ENCODE measurements around the gene LOC128125822.
A peak's percentile ranks its signal among the peaks of the same experiment; 100 is the strongest.
"Not testable (repeated sequence)": the region's sequence is repeated elsewhere in the genome, so short reads cannot be mapped to it uniquely, and the experiment has no call there.

Gene LOC128125822

DNA sequence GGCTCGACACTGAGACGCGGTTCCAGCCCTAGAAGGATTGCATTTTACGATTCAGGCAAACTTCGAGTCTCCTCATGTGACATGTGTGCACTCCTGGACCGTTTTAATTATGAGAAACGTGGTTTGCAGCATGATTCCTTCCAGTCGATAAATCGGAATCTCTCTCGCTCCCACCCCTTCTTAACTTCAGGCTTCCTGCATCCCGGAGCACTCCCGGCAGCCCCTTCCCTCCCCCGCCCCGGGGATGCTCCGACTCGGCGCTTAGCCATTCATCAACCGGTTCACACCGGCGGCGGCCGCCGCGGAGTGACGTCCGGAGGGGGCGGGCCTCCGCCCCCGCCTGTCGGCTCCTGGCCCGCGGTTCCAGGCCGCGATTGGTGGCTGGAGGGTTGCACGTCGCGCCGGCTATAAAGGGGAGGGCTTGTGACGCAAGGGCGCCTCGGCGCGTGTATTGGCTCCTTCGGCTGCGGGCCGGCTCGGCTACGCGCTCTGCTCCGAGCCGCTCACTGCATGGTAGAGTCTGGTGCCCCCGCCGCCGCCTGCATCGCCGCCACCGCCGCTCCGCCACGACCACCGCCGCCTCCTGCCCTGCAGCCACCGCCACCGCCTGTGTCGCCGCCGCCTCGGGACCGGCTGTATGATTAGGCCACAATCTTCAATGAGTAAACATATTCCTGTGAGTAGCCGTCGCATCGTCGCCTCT, at the start of gene LOC128125822, which contains the start of gene PTP4A1:
Gene LOC128125822, plus strand, starts transcription at position 437 of the 703 bp plus-strand sequence.
Gene PTP4A1, plus strand, starts transcription at position 437 of the 703 bp plus-strand sequence. CDS start 4,401 bp downstream, outside the sequence.
- peak; percentile 97 for DNase-seq

DNA sequence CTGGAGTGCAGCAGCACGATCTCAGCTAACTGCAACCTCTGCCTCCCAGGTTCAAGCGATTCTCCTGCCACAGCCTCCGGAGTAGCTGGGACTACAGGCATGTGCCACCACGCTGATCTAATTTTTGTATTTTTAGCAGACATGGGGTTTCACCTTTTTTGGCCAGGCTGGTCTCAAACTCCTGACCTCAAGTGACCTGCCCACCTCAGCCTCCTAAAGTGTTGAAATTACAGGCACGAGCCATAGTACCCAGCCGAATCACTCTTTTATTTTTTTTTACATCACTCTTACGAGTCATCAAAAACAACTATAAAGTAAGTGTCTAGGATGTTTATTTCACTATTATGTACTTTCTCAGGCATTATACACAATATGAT, 49.4 kb upstream of the LOC128125822 start:
- DNase-seq, result not testable (repeated sequence)

DNA sequence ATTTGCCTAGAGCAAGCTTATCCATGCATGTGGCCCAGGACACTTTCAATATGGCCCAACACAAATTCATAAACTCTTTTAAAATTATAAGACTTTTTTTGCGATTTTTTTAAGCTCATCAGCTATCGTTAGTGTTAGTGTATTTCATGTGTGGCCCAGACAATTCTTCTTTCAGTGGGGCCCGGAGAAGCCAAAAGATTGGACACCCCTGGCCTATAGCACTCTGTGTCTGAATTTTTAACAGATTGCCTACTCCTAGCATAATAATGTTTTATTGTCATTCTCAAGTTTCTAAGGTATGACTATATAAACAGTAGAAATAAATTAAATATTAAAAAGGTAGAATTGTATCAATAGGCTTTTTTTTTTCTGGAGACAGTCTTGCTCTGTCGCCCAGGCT, 48.6 kb upstream of the LOC128125822 start:
- DNase-seq, result no peak

DNA sequence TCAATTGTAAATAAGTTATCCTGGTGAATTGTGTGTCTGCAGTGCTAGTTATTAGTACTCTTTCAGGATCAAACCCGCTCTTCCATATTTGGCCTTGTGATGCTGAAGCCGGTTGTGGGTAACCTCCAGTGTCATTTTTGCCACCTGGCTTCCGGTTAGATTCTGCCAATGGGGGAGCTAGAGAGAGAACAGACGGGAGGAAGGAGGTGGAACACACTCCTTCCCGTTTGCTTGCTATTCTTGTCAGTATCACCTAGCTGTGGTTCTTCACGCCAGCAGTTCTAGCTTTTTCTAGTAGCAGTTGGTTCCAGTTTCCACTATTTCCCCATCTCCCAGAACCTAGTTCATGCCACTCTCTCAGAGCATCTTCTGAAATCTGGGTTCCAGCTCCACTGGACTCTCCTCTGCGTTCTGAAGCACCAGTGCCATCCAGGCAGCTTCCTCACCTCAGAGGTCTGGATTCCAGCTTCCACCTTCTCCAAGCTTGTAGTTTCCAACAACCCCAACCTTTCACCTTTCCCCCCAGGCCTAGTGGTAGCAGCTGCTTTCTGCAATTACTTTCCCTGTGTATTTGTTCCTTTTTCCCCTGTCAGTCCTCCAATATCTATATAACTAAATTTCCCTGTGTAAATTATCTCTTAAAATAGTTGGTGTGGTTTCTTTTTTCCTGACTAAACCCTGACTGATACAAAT, 46.9 kb upstream of the LOC128125822 start:
- DNase-seq, result no peak

DNA sequence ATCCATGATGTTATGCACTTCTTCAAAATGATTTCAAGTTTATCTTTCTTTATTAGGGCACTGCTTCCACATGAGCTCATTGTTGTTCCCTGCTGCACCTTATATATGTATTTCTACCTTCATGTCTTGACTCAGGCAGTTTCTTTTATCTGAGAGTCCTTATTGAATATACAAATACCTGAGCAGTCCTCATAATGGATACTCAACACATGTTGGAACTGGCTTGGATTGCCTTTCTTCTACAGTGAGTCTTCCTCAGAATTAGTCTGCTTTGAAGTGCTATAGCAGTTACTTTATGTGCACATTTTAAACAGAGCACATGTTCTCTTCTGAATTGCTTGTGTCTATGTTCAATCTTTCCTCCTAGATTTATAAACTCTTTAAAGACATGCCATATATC, 45.3 kb upstream of the LOC128125822 start:
- no peak for DNase-seq

DNA sequence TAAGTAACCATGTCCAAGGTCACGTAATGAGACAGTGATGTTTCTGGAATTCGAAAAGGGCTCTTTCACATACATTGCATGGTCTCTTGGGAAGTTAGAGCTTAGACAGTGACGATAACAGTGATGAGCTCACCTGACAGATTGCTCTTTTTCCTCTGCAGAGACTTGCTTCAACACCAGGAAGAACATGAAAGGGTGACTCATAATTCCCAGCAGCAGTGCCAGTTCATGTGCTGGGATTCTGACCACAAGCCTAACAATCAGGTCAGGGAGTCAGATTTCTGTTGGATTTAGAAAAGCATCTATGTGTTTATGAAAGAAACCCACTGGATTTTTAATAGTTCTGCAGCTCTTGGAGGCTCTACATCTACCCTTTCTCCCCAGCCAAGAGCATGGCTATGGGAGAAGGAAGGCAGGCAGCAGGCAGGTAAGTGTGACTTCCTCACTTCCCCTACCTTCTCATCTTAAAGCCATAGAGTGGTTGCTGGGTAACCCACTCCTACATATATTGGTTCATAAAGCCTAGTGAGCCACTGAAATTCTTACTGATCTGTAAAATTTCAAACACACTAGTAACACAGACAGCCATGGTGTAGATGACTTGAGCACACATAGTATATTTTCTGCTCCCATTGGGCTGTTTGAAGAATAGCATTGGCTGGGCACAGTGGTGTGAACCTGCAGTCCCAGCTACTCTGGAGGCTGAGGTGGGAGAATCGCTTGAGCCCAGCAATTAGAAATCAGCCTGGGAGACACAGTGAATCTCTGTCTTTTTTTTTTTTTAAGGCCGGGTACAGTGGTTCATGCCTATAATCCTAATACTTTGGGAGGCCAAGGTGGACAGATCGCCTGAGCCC, 44.4 kb upstream of the LOC128125822 start:
- no peak for DNase-seq

DNA sequence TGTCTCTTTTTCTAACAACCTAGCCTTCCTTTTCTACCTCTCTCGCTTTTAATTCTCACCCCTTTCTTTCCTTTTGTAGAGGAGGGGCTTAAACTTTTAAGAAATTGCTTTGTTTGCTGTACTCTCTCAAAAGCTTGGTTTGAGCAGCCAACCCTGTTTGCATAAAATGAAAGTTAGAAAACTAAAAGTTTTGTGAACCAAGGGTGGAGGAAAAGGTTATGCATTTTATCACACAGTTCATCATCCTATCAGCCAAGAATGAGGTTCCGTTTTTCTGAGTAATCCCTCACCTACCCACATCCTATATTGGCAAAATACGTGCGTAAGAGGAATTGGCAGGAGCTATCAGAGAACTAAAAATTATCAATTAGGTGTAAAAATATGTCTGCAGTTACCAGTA, 42.8 kb upstream of the LOC128125822 start:
- DNase-seq, result no peak

DNA sequence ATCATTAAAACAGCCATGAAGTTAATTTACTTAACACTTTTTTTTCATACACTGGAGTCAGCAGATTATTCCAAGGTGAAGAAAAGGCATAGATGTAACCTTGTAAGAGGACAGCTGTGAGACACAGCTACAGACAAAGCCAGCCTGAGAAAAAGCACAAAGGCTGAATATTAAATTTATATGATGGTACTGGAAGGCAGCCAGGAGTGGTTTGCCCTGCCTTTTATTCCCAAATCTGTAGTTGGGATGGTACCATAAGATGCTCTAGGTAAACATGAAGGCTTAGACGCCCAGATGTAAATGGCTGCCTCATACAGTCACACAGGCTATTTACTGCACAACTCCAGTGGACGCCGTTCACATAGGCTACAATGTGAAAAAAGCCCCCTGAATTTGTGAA, 42.1 kb upstream of the LOC128125822 start:
- DNase-seq, result no peak

DNA sequence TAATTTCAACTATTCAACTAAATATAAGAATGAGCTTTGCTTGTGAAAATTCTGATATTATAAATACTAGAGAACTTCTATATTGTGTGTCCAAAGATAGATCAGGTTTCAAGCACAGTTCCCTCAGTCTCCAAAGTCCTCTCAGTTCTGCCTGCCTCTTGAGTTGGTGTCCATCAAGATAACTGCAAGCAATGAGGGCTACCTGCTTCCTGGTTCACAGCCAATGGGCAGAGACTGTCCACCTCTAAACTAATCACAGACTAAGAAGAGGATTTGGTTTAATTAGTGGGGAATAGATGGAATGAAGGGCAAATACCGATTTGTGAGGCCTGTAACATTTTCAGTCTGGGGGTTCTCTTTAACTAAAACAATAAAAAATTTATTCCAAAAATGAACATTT, 41.3 kb upstream of the LOC128125822 start:
- DNase-seq, result no peak

DNA sequence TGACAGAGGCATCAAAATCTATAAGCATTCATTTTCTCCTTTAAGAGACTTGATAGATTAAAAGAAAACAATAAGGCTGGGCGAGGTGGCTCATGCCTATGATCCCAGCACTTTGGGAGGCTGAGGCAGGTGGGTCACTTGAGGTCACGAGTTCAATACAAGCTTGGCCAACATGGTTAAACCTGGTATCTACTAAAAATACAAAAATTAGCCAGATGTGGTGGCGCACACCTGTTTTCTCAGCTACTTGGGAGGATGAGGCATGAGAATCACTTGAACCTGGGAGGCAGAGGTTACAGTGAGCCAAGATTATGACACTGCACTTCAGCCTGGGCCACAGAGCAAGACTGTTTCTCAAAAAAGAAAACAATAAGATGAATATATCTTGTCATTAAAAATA, 39.3 kb upstream of the LOC128125822 start:
- DNase-seq, result no peak

DNA sequence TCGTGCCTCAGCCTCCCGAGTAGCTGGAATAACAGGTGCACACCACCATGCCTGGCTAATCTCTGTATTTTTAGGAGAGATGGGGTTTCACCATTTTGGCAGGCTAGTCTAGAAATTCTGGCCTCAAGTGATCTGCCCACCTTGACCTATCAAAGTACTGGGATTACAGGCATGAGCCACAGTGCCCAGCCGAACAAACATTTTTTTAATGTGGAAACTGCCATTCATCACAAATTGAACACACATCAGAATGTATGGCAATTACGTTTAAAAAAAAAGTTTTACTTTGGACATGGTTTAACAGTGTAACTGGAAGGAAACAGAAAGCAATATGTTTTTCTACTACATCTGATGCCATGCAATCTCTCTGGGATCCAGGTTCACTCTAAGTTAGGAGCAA, 38.3 kb upstream of the LOC128125822 start:
- no peak for DNase-seq

DNA sequence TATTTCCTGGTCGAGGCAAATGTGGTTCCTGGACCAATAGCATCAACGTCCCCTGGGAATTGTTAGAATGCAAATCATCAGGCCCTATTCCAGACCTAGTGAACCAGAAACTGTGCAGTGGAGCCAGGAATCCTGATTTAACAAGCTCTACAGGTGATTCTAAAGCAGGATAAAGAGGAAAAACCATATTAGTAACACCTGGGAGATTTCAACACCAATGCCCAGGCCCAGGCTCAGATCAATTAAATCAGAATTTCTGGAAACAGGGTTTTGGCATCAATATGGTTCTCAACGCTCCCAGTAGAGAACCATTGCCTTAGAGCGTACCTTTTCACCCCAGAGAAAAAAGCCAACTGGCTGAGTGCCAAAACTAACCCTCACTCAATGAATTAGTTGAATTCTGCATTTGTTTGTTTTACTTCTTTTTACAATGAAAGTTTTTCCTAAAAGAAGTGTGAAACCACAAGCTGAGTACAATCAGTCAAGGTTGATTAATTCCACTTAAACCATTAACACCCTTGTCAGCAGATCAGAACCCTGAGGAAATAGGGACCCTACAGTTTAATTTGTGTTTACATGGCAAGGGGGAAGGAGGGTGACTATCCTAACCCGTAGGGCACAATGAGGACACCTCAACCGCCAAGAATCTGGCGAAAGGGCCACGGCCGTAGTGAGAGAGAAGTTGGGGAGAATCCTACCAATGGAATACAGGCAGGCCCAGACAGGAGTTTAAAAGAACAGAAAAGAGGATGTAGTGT, 34.9 kb upstream of the LOC128125822 start:
- DNase-seq, result no peak

DNA sequence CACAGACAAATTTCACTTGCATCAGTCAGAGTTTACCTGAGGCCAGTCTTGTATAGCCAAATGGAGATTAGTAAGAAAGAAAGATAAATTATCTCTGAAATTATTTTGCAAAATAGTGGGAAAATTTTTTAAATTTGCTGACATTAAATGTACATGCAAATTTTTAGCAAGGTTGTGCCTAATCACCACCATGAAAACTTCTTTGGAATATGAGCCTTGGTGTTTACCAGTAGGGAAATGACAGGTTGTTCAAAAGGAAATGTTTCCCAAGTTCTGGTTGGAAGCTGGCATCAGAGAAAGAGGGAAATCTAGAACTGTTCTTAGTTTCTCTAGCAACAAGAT, 34.4 kb upstream of the LOC128125822 start:
- no peak for DNase-seq

DNA sequence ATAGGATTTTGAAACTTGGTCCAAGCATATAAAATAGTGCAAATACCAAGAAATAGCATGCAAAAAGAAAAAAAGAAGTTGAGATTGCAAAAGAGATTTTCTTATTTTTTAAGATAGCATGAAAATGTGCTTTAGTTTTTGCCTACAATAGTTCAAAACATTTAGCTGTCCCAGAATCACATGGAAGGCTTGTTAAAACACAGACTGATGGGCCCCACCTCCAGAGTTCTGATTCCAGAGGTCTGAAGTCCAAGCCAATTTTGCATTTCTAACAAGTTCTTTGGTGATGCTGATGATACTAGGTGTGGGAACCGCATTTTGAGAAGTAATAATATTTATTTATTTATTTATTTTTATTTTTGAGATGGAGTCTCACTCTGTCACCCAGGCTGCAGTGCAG, 33.7 kb upstream of the LOC128125822 start:
- DNase-seq, result no peak

DNA sequence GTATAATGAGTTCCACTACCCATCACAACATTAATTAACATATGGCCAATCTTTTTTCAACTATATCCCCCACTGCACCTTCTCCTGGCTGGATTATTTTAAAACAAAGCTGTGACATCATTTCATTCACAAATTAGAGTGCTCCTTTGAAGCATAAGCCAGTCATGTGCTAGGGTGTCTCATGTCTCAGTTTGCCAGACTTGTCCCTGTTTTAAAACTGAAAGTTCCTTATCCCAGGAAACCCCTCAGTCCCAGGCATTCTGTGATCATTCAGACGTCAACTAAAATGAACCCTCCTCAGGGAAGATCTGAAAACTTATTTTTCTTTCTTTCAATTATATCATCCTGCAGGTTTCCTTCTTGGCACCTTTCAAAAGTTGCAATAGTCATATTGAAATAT, 29.3 kb upstream of the LOC128125822 start:
- DNase-seq, result no peak

DNA sequence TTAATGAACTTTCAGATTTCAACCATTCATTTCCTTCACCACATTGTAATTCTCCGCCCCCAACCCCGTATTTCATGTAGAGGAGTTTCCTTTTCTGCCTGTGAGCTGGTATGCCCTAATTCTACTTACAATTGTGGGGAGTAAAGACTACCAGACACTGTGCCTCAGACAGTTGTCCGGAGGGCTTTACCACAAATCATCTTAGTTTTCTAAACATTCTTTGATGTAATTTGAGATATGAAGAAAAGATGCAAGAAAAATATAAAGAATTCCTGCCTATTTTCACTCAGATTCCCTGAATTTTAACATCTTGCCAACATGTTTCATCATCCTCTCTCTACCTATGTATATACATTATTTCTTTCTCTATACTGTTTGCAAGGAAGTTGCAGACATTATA, 28.3 kb upstream of the LOC128125822 start:
- no peak for DNase-seq

DNA sequence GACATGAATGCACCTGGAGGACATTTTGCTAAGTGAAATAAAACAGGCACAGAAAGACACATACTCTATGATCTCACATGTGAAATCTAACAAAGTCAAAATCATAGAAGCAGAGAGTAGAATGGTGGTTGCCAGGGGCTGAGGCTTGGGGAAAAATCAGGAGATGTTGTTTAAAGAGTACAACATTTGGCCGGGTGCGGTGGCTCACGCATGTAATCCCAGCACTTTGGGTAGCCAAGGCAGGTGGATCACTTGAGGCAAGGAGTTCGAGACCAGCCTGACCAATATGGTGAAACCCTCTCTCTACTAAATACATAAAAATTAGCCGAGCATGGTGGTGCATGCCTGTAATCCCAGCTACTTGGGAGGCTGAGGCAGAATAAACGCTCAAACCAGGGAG, 26.0 kb upstream of the LOC128125822 start:
- no peak for DNase-seq

DNA sequence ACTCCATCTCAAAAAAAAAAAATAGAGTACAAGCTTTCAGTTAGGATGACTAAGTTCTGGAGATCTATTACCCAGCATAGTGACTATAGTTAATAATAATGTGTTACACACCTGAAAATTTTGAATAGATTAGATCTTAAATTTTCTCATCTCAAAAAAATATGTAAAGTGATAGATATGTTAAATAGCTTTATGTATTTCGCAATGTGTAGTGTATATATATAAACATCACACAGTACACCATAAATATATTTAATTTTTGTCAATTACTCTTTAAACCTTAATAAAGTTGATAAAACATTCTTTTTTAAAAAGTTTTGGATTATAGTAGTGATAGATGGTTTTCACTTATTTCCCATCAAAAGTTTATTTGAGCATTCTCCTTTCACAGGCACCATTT, 25.6 kb upstream of the LOC128125822 start:
- no peak for DNase-seq

DNA sequence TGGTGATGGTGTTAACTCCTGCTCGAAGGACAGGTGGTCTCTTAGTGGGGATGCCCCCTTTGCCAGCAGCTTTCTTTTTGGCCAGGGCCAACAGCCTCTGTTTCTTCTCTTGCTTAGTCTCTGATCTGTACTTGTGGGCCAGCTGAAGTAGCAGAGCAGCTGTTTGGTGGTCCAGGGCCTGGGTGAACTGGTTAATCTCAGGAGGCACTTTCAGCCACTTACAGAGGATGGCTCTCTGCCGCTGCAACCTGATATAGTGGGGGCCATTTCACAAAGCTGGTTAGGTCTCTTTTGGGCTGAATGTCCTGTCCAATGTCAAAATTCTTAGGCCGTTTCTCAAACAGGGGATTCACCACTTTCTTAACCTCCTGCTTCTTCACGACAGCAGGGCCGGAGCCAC, 23.2 kb upstream of the LOC128125822 start:
- no peak for DNase-seq

DNA sequence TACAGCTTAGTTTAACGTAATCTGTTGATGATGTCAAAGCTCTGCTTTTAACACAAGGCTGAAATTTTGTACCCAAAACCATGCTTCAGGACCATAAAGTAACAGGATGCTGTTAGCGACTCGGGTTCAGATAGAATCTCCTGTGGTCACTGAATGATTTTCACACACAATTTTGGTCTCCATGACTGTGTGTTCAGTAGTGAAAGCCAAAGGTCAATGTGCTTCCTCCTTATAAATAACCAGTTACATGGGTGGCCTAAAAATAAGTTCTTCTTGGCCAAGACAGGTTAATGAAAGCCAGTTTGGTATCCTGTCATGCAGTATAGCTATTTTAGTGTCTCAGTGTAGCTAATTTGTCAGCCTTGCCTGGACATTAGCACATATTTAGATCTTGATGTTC, 19.1 kb upstream of the LOC128125822 start:
- no peak for DNase-seq

DNA sequence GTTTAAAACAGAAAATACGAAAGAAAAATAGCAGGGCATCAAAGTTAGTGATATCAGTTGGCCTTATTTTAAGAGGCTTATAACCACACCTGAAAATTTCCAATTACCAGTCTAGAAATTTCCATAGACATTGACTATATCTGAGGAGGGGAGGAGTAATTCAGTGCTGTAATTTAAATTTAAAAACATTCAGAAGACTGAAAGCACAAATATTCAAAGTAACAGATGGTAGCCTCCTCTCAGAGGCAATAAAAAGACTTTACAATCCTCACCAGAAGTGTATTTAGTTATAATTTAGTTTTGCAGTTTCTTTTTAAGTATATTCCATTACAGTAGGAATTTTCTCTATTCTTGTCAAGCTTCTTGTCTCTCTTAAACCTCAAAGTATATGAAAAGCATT, 18.4 kb upstream of the LOC128125822 start:
- DNase-seq, result no peak

DNA sequence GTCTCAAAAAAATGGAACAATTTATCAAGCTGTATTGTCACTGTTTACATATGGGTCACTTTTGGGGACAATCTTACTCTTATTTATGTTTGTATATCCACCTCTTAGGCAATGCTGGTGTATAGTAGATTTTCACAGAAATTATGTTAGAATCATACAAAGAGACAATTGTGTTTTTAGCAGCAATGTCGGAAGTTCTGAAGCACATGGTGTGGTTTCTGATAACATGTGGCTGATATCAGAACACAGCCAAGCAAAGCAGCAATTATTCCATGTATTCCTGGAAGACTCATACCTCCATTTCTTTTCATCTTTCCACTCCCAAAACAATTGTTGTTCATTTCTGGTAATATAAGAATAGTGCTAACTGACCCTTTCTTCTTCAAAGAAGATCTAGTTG, 17.5 kb upstream of the LOC128125822 start:
- no peak for DNase-seq

DNA sequence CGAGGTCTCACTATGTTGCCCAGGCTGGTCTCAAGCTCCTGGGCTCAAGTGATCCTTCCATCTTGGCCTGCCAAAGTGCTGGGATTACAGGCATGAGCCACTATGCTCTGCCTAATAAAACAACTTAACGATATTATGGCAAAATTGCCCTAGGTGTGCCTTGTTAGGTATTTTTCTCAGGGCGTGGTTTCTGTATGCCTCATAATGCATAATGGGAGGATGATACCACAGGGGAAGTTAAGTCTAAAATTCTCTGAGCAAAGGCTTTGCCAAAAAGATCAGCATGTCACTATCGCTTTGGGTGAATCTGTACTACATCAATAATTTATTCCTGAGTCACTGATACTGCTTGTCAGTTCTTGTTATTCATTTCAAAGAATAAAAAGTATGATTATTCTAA, 15.9 kb upstream of the LOC128125822 start:
- DNase-seq, result no peak

Measured in CD4-positive, alpha-beta T cell treated with Interferon gamma for 1 hour (primary cell).